Heart left ventricle (tissue), 16 donors: Measurements from ENCODE around the gene PIGN. TPM values are rescaled to one million over a fixed set of nuclear protein-coding genes. Genes with fewer than 3 reads are reported as not detected.

Experiments
- ATAC-seq, 4 donors: fragments of 200-7000 bp; cut with Tn5 transposase; one replicate each; pipeline ENCODE4 v1.9.1; 2020 to 2022; ENCODE audit warnings: moderate library complexity in 4 of 4, mild to moderate bottlenecking in 3 of 4, moderate number of reproducible peaks in 1 of 4
- DNase-seq, 5 donors: peaks; one replicate each; pipeline ENCODE4 v3.0.0-alpha.2; 2020
- H3K27ac ChIP-seq, 12 donors: fragments of 200-600 bp; sonication (generic) in 4 of 12; one replicate each; pipeline versions ENCODE4 v1.5.0 to v1.8.0; 2016 to 2022; ENCODE audit warnings: mild to moderate bottlenecking in 2 of 12
- H3K27me3 ChIP-seq, 9 donors: fragments of 200-600 bp; sonication (generic) in 2 of 9; one replicate each; pipeline versions ENCODE4 v1.5.1 to v1.8.0; 2016 to 2022; ENCODE audit warnings: mild to moderate bottlenecking in 3 of 9
- H3K36me3 ChIP-seq, 9 donors: fragments of 200-600 bp; sonication (generic) in 2 of 9; one replicate each; pipeline versions ENCODE4 v1.5.0 to v1.8.0; 2018 to 2022; ENCODE audit warnings: mild to moderate bottlenecking in 2 of 9
- H3K4me1 ChIP-seq, 12 donors: fragments of 200-600 bp; sonication (generic) in 4 of 12; one replicate each; pipeline versions ENCODE4 v1.5.0 to v1.8.0; 2016 to 2022; ENCODE audit warnings: mild to moderate bottlenecking in 3 of 12
- H3K4me3 ChIP-seq, 12 donors: fragments of 200-600 bp; sonication (generic) in 4 of 12; one replicate each; pipeline versions ENCODE4 v1.5.0 to v1.8.0; 2017 to 2022; ENCODE audit warnings: mild to moderate bottlenecking in 9 of 12, moderate library complexity in 4 of 12
- H3K9me3 ChIP-seq, 12 donors: fragments of 200-600 bp; sonication (generic) in 4 of 12; one replicate each; pipeline versions ENCODE4 v1.5.0 to v1.8.0; 2016 to 2022; ENCODE audit warnings: mild to moderate bottlenecking in 1 of 12
- CTCF ChIP-seq, 12 donors: fragments of 200-600 bp; sonication (generic) in 4 of 12; IDR thresholded peaks; one replicate each; pipeline versions ENCODE4 v1.5.0 to v1.8.0; 2018 to 2022; ENCODE audit warnings: antibody characterized with exemption in 12 of 12, mild to moderate bottlenecking in 5 of 12
- POLR2A ChIP-seq, 2 donors: fragments of 450-650 bp; IDR thresholded peaks; one replicate each; pipeline ENCODE4 v1.6.1; 2017; ENCODE audit warnings: antibody characterized with exemption in 2 of 2, mild to moderate bottlenecking in 2 of 2, moderate library complexity in 2 of 2
- WGBS, 4 donors: extraction: QIAGEN DNeasy Blood & Tissue Kit in 2 of 4; methylation state at CpG; one replicate each; pipeline versions ENCODE4 v1.1.5 to v1.1.7; 2013 to 2018; 5-methylcytosine and 5-hydroxymethylcytosine counted together
- intact Hi-C, 10 donors: fragments of 100-400 bp; cut with DNase I; formaldehyde crosslinking; loops; one replicate each; pipeline versions ENCODE4 v1.11.1 to v1.14.2; 2022
- polyA plus RNA-seq, 2 donors: library from polyadenylated mRNA; stranded (reverse); fragments of 200-250 nt; gene quantifications; one replicate each; pipeline ENCODE4 v1.2.3, GENCODE V29; 2013
- total RNA-seq, 9 donors: library from RNA; depleted of rRNA in 2 of 9; stranded (reverse); fragments of >200 nt in 2 of 9; fragmentation: NEBNext Ultra II Directional in 3 of 9; extraction: Animal tissue kit (Norgen Biotek cat#: 25700) in 3 of 9; gene quantifications; one replicate each; pipeline versions ENCODE4 v1.1.0 to v1.2.4, GENCODE V29; 2016 to 2023
- donor health status: ischemic (EF 13 %, LVEDD 7.1; RV severe dilation, severe dysfunction).
- donor health status: healthy with polysubstance abuse.
- donor health status: DM: no; HTN: yes; CAD: no.
- donor health status: DM: no; HTN: no; CAD: no.
- donor health status: ischemic (EF 25% LVEDD 6.9; RV normal size, moderate dysfunction).
- donor health status: ischemic (EF 25% LVEDD 5.7; RV mildly dilated, moderate dysfunction).
- donor health status: healthy.
- donor health status: DM: yes; HTN: yes; CAD: no.
- donor health status: ischemic (EF 35%, LVEDD 5.7; RV mildly dilated, moderate dysfunction).
- donor health status: nonischemic (EF 11% LVEDD 7.7; RV severe dilation, severe dysfunction).
- donor health status: DM: yes; HTN: yes; CAD: no.
- donor health status: PGD.
- donor health status: ischemic (EF 29% LVEDD 5.4; RV normal size, mild dysfunction).
- donor health status: nonischemic (EF 23%, LVEDD 6.1; RV moderate dilation, normal function).

PIGN gene
- total and polyA plus RNA-seq, 11 donors, result 4.3 to 29.6 (median 20.7) TPM

GRCh38 chr18:62224229-62224628, 37.4 kb upstream of the PIGN start:
- 96 to 99% (median 98%) methylated on average over 2 of the region's 2 CpGs for WGBS, 4 donors
- Histone ChIP-seq H3K9me3 (peaks cover 0 to 16% (median 3%) of the 10 kb centered on the region in 12 donors), H3K36me3 (peaks cover 0 to 82% (median 61%) of the 10 kb centered on the region in 9 donors), H3K4me3 (no peak overlapping the region), H3K4me1 (no peaks in the 10 kb centered on the region), H3K27me3 (no peaks in the 10 kb centered on the region), H3K27ac (no peak overlapping the region)
- TF ChIP-seq CTCF (IDR thresholded peaks at IDR 0.05), result no peak
- TF ChIP-seq POLR2A (IDR thresholded peaks at IDR 0.05), result no peak
- intact Hi-C loops, result no loop called here
- ATAC-seq, result no peak
- DNase-seq, result no peak

- Histone ChIP-seq H3K4me1 (peaks cover 0 to 2% (median 0%) of the 10 kb centered on the region in 12 donors), H3K36me3 (peaks cover 0 to 43% (median 22%) of the 10 kb centered on the region in 9 donors), H3K4me3 (no peak overlapping the region), H3K27me3 (no peaks in the 10 kb centered on the region), H3K27ac (no peak overlapping the region), H3K9me3 (peaks cover 0 to 7% (median 0%) of the 10 kb centered on the region in 12 donors)
- DNase-seq (no peak), ATAC-seq (no peak)
- intact Hi-C loops, result loop anchor here in 1 of 10 donors (1.0 kb wide), 1 partner anchor 11 kb away; no protein-coding TSS in a partner anchor
- 60 to 79% (median 74%) methylated on average over 1 of the region's 1 CpG for WGBS, 4 donors
- no peak for TF ChIP-seq CTCF (IDR thresholded peaks at IDR 0.05)
- TF ChIP-seq POLR2A (IDR thresholded peaks at IDR 0.05), result no peak
Observed at GRCh38 chr18:62214790-62215189, 27.9 kb upstream of the PIGN start.

GRCh38 chr18:62211325-62211828, 24.5 kb upstream of the PIGN start:
- H3K4me1 ChIP-seq, result peaks cover 0 to 17% (median 0%) of the 10 kb centered on the region in 12 donors
- no peak overlapping the region for H3K4me3 ChIP-seq
- no peak for TF ChIP-seq CTCF (IDR thresholded peaks at IDR 0.05)
- TF ChIP-seq POLR2A (IDR thresholded peaks at IDR 0.05), result no peak
- peaks cover 0 to 9% (median 0%) of the 10 kb centered on the region in 12 donors for H3K9me3 ChIP-seq
- no peak overlapping the region for H3K27ac ChIP-seq
- intact Hi-C loops, result no loop called here
- H3K27me3 ChIP-seq, result no peaks in the 10 kb centered on the region
- peaks cover 0 to 43% (median 22%) of the 10 kb centered on the region in 9 donors for H3K36me3 ChIP-seq
- ATAC-seq (no peak), DNase-seq (no peak)

GRCh38 chr18:62210138-62210537, 23.3 kb upstream of the PIGN start:
- Histone ChIP-seq H3K27ac (no peak overlapping the region), H3K27me3 (no peaks in the 10 kb centered on the region), H3K9me3 (peaks cover 0 to 9% (median 0%) of the 10 kb centered on the region in 12 donors), H3K4me1 (peaks cover 0 to 17% (median 0%) of the 10 kb centered on the region in 12 donors), H3K36me3 (peaks cover 0 to 40% (median 19%) of the 10 kb centered on the region in 9 donors), H3K4me3 (no peak overlapping the region)
- TF ChIP-seq CTCF (IDR thresholded peaks at IDR 0.05) (no peak), POLR2A (IDR thresholded peaks at IDR 0.05) (no peak)
- DNase-seq (no peak), ATAC-seq (no peak)
- intact Hi-C loops, result no loop called here
- 96 to 100% (median 99%) methylated on average over 1 of the region's 1 CpG for WGBS, 4 donors
